HepG2 (cell line): ENCODE measurements around the gene CBX2. TPM values are rescaled to one million over a fixed set of nuclear protein-coding genes. Genes with fewer than 3 reads are reported as not detected.

ENCODE experiments used
- DMTF1 ChIP-seq: sonication (generic); formaldehyde crosslinking; IDR thresholded peaks from 2 replicates; pipeline ENCODE4 v1.4.0; 2020; ENCODE audit warnings: mild to moderate bottlenecking, missing genetic modification reagents
- ELF3 ChIP-seq: IDR thresholded peaks from 2 replicates; pipeline ENCODE4 v1.6.1; 2016; ENCODE audit warnings: missing genetic modification reagents, missing compliant biosample characterization
- ELK4 ChIP-seq: sonication (generic); formaldehyde crosslinking; IDR thresholded peaks from 2 replicates; pipeline ENCODE4 v1.9.0; 2021; ENCODE audit warnings: missing genetic modification reagents, borderline replicate concordance
- ETV5 ChIP-seq: IDR thresholded peaks from 2 replicates; pipeline ENCODE4 v1.6.1; 2018; ENCODE audit warnings: missing biosample characterization, missing genetic modification reagents, inconsistent platforms, borderline replicate concordance
- FOXK1 ChIP-seq: sonication (generic); formaldehyde crosslinking; IDR thresholded peaks from 2 replicates; pipeline ENCODE4 v1.4.0; 2020; ENCODE audit warnings: low read depth, missing genetic modification reagents, borderline replicate concordance
- GABPA ChIP-seq, 2 experiments: IDR thresholded peaks; 2 replicates each; pipeline ENCODE4 v1.6.1; 2011 to 2016; ENCODE audit warnings: low read depth in 2 of 2, low read length in 1 of 2, missing biosample characterization in 1 of 2, missing genetic modification characterization in 1 of 2
- HCFC1 ChIP-seq: fragments of 150-350 bp; IDR thresholded peaks from 2 replicates; pipeline ENCODE4 v1.6.1; 2014; ENCODE audit warnings: low read depth, low read length
- HNF1B ChIP-seq: sonication (generic); formaldehyde crosslinking; IDR thresholded peaks from 2 replicates; pipeline ENCODE4 v1.5.1; 2020; ENCODE audit warnings: mild to moderate bottlenecking, moderate library complexity, missing genetic modification reagents
- HOXA7 ChIP-seq: sonication (generic); formaldehyde crosslinking; IDR thresholded peaks from 2 replicates; pipeline ENCODE4 v1.8.1; 2022; ENCODE audit warnings: mild to moderate bottlenecking, missing genetic modification reagents, moderate library complexity
- KDM5B ChIP-seq: sonication (generic); formaldehyde crosslinking; IDR thresholded peaks from 2 replicates; pipeline ENCODE4 v1.4.0; 2020; ENCODE audit warnings: missing genetic modification reagents, mild to moderate bottlenecking, borderline replicate concordance
- KLF9 ChIP-seq: IDR thresholded peaks from 2 replicates; pipeline ENCODE4 v1.6.1; 2016; ENCODE audit warnings: low read depth
- MED1 ChIP-seq: sonication (generic); formaldehyde crosslinking; IDR thresholded peaks from 2 replicates; pipeline ENCODE4 v1.4.0; 2020; ENCODE audit warnings: missing genetic modification reagents
- PITX1 ChIP-seq: sonication (generic); formaldehyde crosslinking; IDR thresholded peaks from 2 replicates; pipeline ENCODE4 v1.5.1; 2020; ENCODE audit warnings: mild to moderate bottlenecking, missing genetic modification reagents
- RAD51 ChIP-seq: fragments of 450-650 bp; IDR thresholded peaks from 2 replicates; pipeline ENCODE4 v1.6.1; 2016; ENCODE audit warnings: borderline replicate concordance
- RFX5 ChIP-seq: IDR thresholded peaks from 2 replicates; pipeline ENCODE4 v1.6.1; 2011; ENCODE audit warnings: low read depth, low read length, improper control_type of control experiment
- SALL1 ChIP-seq: sonication (generic); formaldehyde crosslinking; IDR thresholded peaks from 2 replicates; pipeline ENCODE4 v1.8.0; 2022; ENCODE audit warnings: mild to moderate bottlenecking, missing genetic modification reagents
- TARDBP ChIP-seq: sonication (generic); formaldehyde crosslinking; IDR thresholded peaks from 2 replicates; pipeline ENCODE4 v1.8.0; 2022; ENCODE audit warnings: mild to moderate bottlenecking, missing genetic modification reagents
- TRIM24 ChIP-seq: sonication (generic); formaldehyde crosslinking; IDR thresholded peaks from 2 replicates; pipeline ENCODE4 v1.8.0; 2022; ENCODE audit warnings: mild to moderate bottlenecking, missing genetic modification reagents
- ZNF10 ChIP-seq: sonication (generic); formaldehyde crosslinking; IDR thresholded peaks from 2 replicates; pipeline ENCODE4 v1.4.0; 2020; ENCODE audit warnings: mild to moderate bottlenecking, low read depth, missing genetic modification reagents, borderline replicate concordance
- ZNF501 ChIP-seq: sonication (generic); formaldehyde crosslinking; IDR thresholded peaks from 2 replicates; pipeline ENCODE4 v1.5.1; 2020; ENCODE audit warnings: mild to moderate bottlenecking, moderate library complexity, missing genetic modification reagents
- ZNF552 ChIP-seq: sonication (generic); formaldehyde crosslinking; IDR thresholded peaks from 2 replicates; pipeline ENCODE4 v1.9.0; 2022; ENCODE audit warnings: missing genetic modification reagents, mild to moderate bottlenecking, borderline replicate concordance
- ZNF737 ChIP-seq: sonication (generic); formaldehyde crosslinking; IDR thresholded peaks from 2 replicates; pipeline ENCODE4 v1.5.0; 2020; ENCODE audit warnings: missing genetic modification reagents, mild to moderate bottlenecking, borderline replicate concordance
- ZNF800 ChIP-seq: sonication (generic); formaldehyde crosslinking; IDR thresholded peaks from 2 replicates; pipeline ENCODE4 v1.4.0; 2020; ENCODE audit warnings: missing genetic modification reagents
- polyA plus RNA-seq, 8 experiments: library from polyadenylated mRNA; depleted of rRNA in 3 of 8; stranded (reverse) in 7 of 8; unstranded in 1 of 8; fragments of >200 nt; fragmentation: Illumina TruSeq in 4 of 8; extraction: Trizol in 4 of 8; gene quantifications; 2 replicates each; pipeline versions ENCODE4 v1.2.1 to v1.2.3, GENCODE V29; 2011 to 2016; ENCODE audit warnings: low read depth in 4 of 8, missing spikeins in 1 of 8, mixed read lengths in 1 of 8; ENCODE audit not compliant: insufficient read depth in 1 of 8
- total RNA-seq, 5 experiments: library from RNA; depleted of rRNA; stranded (reverse); fragments of >200 nt; fragmentation: Illumina TruSeq; extraction: Trizol; gene quantifications; 2 replicates each; pipeline ENCODE4 v1.2.3, GENCODE V29; 2016; ENCODE audit warnings: low read depth in 1 of 5

Gene CBX2
- total and polyA plus RNA-seq, 2 of the 13 experiments (the other 11 are each of a cell fraction or from before 2014, with no cell fraction given), result 14.5 to 31.1 TPM

GRCh38 chr17:79728169-79728907 lies 49.6 kb upstream of the CBX2 start (continued):
- TF ChIP-seq PITX1 (peak; percentile 14; the same call in 1 of the 2 replicates), KDM5B (CRISPR knock-in tag) (peak; percentile 45; the same call in 1 of the 2 replicates), ZNF737 (CRISPR knock-in tag) (no peak), GABPA (IDR thresholded peaks at IDR 0.05; ENCODE audit: low read depth, low read length) (no peak), GABPA (CRISPR knock-in tag; IDR thresholded peaks at IDR 0.05; ENCODE audit: low read depth) (peak; percentile 31; the same call in 1 of the 2 replicates), ELK4 (CRISPR knock-in tag) (no peak), RAD51 (peak; percentile 92), FOXK1 (CRISPR knock-in tag) (peak; percentile 66; the same call in 1 of the 2 replicates), ETV5 (CRISPR knock-in tag) (peak; percentile 33; the same call in 1 of the 2 replicates), ELF3 (CRISPR knock-in tag) (peak; percentile 15; the same call in 1 of the 2 replicates), KLF9 (no peak), RFX5 (no peak), ZNF552 (CRISPR knock-in tag) (no peak), ZNF10 (CRISPR knock-in tag) (no peak), SALL1 (peak; percentile 38; the same call in 1 of the 2 replicates), ZNF800 (CRISPR knock-in tag) (no peak), ZNF501 (peak; percentile 55; the same call in 1 of the 2 replicates), TRIM24 (CRISPR knock-in tag) (no peak), DMTF1 (CRISPR knock-in tag) (no peak), HNF1B (0 out of 2 replicates have a peak, but pooled peaks have one; percentile 19), HOXA7 (no peak), MED1 (no peak), HCFC1 (peak; percentile 92), TARDBP (CRISPR knock-in tag) (no peak)
